ENCODE measurements around the gene EBLN1.

- TF ChIP-seq CTCF (IDR thresholded peaks at IDR 0.05) (no peak), POLR2A (IDR thresholded peaks at IDR 0.05) (no peak)
Observed at GRCh38 chr10:22219308-22219707, 1.5 kb upstream of the EBLN1 start.

Data from right lobe of liver (tissue), 4 donors.